HG03575 (cell line): ENCODE data around the gene ATP5IF1.

Experiments used
- ATAC-seq: cut with Tn5 transposase; IDR thresholded peaks from one replicate; pipeline ENCODE4 v1.9.1; 2021; ENCODE audit not compliant: unreplicated experiment, insufficient number of reproducible peaks, low FRiP score; ENCODE audit errors: extremely low read depth

Gene ATP5IF1

DNA sequence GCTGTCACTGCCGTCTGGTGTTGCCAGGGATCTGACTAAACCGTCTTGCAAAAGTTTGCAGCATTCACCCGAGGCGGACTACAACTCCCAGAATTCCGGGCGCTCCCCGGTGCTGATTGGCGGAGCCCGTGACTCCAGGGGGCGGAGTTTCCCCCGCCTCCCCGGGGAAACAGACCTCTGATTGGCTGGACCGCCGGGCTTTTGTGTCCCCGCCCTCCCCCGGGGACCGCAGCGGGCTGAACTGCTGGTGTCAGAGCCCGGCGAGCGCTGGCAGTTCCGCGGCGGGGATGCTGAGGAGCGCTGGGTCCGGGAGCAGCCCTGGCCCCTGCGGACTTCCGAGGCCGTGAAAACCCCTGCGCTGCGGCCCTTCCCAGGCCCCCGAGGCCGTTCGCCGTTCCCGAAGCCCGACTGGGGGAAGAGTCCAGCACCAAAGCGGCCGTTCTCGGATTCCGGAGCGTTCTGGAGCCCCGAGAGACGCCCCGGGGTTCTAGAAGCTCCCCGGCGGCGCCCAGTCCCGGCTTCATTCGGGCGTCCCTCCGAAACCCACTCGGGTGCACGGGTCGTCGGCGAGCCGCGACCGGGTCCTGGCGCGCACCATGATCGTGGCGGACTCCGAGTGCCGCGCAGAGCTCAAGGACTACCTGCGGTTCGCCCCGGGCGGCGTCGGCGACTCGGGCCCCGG lies 23.5 kb downstream of the ATP5IF1 start, which contains the start of gene SESN2:
Gene SESN2, plus strand, starts transcription at position 267 of the 682 bp plus-strand sequence. Its CDS starts 330 bp downstream, at position 597.
- peak; percentile 57 for ATAC-seq

DNA sequence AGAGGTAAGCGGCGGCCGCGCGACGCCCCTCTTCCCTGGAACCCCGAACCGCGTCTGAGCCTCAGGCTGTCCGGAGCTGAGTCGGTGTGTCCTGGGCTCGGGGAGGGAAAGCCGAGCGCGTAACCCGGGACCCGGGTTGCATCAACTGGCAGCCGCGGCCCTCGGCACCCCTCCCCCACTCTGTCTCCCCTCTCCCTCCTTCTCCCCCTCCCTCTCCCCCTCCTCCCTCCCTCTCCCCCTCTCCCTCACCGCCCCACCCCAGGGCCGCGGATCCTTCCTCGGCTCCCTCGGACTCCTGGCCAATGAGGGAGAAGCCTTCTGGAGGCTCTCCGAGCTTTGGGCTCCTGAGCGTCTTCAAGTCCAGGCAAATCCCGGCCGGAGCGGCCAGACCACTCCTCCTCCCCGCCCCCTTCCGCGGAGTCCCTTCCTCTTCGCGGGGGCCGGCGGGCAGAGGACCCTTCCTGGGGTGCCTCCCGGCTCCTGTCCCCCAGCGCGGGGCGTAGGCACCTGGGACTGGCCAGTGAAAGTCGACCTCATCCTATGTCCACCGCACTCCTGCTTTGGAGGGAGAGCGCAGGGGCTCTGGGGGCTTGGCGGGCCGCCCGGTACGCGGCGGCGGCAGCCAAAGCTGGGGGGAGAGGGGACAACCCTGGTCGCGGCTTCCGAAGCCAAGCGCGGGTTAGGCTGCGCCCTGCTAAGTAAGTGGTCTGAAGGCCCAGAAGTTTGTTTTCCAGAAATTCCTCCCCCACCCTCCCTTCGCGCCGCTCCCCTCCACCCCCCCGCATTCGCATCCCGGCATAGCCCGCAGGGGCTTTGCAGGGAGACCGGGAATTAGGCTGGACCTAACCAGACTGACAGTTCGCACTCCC lies 24.2 kb downstream of the ATP5IF1 start:
- ATAC-seq: no peak

DNA sequence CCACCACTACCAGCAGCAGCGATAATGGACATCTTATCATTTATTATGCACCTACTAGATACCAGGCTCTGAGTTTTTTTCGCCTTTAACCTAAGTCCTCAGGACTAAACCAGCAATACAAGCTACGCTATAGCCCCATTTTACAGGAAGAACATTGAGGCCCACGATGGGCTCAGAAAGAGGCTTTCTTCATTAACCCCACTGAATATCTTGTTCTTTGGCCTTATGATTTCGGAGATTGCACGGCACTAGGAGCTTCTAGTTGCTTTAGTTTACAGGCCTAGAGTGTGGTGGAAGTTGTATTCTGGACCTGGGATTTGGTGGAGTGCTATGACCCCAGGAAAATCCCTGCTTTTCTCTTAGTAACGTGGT lies 24.9 kb downstream of the ATP5IF1 start:
- ATAC-seq: no peak

DNA sequence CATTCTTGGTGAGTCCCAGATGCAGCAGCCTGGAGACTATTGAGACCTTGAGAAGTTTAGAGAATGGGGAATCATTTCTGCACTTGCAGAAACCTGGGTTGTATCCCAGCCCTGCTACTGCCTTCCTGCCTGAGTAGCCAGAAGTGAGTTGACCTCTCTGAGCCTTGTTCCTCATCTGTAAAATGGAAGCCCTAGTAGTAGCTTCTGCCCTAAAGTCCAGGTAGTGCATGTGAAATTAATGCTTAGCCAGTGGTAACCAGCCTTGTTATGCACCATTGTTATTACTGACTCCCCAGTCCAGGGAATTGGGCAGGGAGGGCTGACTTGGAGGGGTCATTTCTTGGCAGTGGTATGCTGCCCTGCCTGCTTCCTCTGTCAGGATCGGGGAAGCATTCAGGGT lies 29.0 kb downstream of the ATP5IF1 start:
- no peak for ATAC-seq

DNA sequence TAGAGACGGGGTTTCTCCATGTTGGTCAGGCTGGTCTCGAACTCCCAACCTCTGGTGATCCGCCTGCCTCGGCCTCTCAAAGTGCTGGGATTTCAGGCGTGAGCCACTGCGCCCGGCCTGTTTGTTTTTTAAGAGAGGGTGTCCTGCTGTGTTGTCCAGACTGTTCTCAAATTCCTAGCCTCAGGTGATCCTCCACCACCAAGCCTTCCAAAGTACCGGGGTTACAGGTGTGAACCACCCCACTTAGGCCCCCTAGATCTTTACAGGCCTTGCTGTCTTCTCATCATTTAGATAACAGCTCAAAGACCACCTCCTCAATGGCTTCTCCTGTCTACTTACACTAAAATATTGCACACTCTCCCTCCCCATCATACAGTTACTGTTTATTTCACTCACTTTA lies 29.7 kb downstream of the ATP5IF1 start:
- ATAC-seq: no peak

DNA sequence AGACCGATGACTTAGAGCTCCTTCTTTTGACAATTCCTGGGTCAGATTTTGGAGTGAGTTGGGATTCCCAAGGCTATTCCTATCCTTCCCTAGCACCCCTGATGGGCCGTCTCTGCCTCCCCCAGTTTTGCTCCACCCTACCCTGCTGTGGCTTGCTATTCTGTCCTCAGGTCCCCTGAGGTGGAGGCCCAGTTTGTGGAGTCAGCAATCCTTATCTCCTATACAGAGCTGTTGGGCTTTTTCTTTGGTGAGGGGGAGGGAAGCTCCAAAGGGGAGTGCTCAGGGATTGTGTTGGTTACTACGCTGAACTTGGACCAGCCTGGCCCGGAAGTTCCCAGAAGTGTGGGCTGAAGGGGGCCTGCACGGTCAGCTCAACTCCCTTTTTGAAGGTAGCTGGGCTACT lies 31.0 kb downstream of the ATP5IF1 start:
- no peak for ATAC-seq

DNA sequence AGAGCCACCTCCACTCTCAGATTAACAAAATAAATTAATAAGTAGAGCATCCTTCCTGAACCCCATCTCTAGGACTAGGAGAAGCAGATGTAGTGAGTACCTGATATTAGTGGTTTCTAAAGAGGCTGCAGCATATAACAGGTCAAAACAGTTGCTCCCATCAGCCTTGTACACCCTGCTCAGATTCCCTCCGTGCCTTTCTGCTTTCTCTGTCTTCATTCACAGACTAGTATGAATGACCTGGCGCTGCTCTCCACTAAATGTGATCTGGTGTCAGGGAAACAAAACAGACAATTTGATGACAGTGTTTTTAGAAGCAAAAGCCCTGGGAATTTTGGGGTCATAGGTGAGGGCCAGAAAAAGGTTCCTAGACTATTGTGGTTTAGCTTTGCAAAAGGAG lies 31.7 kb downstream of the ATP5IF1 start:
- ATAC-seq: no peak

DNA sequence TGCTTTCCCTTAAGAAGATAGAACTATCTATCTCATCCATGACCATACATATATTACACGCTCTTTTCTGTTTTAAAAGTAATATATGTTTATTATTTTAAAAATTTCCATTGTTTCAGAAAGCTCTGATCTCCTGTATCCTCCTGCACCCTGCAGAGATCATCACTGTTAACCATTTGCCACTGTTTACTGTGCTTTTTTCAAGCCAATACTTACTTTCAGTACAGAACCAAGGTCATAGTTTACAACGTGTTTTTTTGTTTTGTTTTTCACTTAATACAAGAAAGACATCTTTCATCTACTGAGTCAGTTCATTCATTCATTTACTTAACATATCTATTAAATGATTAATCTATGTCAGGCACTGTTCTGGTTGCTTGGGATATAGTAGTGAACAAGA lies 33.6 kb downstream of the ATP5IF1 start:
- ATAC-seq: no peak

DNA sequence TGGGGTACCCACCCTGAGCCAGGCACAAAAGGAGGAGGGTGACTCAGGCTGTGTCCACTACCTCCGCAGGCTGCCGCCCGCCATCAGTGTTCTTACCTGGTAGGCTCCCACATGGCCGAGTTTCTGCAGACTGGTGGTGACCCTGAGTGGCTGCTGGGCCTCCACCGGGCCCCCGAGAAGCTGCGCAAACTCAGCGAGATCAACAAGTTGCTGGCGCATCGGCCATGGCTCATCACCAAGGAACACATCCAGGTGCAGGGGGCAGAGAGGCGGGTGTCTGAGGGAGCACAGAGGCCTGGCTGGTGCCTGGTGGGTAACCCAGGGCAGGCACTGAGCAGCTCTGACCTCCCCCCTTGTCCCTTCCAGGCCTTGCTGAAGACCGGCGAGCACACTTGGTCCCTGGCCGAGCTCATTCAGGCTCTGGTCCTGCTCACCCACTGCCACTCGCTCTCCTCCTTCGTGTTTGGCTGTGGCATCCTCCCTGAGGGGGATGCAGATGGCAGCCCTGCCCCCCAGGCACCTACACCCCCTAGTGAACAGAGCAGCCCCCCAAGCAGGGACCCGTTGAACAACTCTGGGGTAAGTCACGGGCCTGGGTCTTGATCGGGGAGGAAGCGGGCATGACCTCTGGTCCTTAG lies 36.4 kb downstream of the ATP5IF1 start:
- no peak for ATAC-seq

DNA sequence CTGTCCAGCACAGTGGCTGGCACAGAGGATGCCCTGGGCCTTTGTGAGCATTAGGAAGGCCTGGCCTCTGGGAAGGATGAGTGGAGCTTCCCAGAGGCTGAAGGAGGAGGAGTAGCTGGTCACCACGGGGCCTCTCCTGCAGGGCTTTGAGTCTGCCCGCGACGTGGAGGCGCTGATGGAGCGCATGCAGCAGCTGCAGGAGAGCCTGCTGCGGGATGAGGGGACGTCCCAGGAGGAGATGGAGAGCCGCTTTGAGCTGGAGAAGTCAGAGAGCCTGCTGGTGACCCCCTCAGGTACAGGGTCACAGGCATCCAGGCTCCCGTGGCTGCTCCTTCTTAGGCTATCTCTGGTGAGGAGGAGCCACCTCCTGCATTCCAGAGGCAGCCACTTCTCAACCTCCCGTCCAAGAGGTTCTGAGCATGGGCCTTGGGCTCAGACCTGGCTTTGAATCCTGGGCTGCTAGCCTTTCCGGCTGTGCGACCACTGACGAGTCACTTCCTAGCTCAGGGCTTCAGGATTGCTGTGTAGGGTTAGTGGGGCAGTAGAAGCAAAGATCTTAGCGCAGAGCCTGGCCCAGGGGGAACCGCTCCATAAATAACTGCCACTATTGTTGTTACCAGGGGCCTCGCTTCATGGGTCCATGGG lies 37.4 kb downstream of the ATP5IF1 start:
- ATAC-seq: no peak

DNA sequence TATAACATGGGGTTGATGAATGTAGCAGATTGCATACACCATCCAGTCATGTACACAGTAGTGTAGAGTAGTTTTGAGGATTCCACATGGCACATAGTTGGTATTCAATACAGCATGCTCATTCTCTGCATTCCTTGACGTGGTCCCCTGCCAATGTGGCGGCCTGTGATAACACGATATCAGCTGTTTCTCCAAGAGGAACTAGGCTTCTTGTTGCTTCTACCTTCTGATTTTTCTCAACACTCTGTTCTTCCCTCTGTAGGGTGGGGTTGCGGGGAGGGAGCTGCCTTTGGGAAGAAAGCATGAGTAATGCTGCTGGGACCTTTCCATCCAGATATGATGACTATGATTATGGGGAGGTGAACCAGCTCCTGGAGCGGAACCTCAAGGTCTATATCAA lies 42.8 kb downstream of the ATP5IF1 start:
- no peak for ATAC-seq

DNA sequence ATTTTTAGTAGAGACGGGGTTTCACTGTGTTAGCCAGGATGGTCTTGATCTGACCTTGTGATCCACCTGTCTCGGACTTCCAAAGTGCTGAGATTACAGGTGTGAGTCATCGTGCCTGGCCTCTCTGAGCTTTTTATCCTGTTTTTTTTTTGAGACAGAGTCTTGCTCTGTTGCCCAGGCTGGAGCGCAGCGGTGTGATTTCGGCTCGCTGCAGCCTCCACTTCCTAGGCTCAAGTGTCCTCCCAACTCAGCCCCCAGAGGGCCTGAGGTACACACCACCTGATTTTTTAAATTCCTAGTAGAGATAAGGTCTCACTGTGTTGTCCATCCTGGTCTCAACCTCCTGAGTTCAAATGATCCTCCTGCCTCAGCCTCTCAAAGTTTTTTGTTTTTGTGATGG lies 43.8 kb downstream of the ATP5IF1 start:
- ATAC-seq: no peak

DNA sequence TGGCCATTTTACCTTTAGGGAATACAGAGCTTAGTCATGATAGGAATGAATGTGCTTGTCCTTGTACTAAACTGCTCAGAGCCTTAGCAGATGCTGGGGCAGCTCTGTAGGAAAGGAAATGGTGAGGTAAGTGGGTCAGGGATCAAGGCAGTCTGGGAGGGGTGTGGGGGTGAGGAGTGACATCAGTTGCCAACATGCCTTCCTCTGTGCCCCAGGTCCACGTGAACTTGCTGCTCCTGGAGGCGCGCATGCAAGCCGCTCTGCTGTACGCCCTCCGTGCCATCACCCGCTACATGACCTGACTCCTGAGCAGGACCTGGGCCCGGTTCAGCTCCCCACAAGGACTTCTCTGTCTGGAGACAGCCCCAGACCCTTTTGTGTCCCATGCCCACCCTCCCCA lies 44.6 kb downstream of the ATP5IF1 start:
- no peak for ATAC-seq

DNA sequence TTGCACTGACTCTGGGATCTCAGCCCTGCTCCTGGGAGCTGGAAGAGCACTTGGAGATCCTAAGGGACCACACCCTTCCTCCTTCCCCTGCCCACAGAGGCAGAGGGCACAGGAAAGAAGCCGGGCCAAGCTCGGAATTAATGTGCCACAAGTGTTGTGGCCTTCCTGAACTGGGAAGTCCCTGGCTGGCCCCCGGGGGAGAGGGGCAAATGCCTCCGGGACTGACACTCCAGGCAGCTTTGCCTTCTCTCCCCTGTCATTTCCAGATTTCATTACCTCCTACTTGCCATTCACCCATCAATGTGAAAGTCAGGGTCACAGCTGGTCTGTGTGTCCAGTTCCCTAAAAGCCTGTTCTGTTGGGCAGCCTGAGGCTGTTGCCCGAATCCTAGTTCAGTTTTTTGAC lies 45.1 kb downstream of the ATP5IF1 start:
- ATAC-seq: no peak

DNA sequence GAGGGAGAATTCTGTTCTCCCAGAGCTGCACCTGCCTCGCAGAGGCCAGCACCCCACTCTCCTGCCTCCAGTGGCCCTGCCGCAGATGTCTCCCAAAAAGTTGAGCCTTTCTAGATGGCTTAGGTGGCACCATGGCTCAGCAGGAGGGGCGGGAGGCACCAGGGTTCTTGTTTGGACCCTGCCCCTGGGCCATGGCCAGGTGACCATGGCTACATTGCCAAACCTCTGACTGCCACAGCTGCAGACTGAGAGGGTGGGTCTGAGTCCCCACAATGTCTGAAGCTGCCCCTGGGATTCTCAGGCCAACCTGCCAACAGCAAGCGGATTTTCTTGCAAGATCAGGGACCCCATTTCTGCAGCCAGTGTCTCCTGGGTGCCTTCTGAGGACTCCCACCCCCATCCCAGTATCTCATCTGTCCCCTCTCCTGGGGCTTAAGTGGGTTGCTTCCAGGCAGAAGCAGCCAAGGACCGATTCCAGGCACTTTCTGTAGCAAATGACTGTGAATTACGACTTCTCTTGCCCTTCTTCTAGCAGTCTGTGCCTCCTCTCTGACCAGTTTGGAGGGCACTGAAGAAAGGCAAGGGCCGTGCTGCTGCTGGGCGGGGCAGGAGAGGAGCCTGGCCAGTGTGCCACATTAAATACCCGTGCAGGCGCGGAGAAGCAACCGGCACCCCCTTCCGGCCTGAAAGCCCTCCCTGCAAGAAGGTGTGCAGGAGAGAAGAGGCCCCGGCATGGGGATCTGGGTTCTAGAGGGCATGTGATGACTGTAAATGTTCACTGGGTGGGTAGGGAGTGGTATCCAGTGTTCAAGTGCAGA lies 45.9 kb downstream of the ATP5IF1 start:
- ATAC-seq: no peak

DNA sequence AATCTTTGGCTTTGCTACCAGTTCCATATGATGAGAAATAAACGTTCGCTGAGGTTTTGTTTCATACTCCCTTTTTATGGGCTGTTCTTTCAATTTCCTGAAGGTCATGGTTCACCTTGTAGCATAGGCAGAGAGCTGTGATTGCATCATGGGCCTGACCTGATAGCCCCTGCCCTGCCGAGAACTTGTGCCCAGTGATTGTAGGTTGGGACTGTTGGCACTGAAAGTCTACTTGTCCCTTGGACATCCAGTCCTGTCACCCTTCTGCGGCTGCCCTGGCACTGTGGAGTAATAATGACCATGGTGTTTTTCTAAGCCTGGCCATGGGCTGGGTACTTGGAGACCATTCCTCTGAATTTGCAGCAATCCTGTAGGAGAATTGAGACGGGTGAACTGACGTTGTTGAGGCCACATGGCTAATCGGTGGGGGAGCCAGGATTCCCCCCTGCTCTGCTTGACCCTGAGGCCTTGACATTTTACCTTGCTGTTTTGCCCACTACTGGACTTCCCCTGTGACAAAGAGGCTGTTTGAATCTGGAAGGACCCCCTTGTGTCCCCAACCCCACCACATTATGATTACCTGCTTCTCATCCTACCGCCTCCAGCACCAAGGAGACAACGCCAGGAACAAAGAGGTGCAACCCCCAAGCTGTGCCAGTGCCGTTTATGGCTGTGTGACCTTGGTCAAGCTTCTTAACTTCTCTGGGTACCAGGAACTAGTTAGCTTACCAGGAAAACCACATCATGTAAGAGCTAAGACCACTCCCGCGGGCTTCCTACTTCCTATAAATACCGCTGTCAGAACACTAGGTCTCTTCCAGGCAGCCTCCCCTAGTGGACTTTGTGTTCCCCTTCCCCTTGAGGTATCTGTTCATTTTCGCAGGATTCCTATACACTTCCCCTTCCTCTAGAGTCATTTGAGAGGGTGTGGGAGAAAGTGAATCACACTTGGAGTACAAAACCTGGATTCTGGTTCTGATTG lies 46.8 kb downstream of the ATP5IF1 start:
- no peak for ATAC-seq

DNA sequence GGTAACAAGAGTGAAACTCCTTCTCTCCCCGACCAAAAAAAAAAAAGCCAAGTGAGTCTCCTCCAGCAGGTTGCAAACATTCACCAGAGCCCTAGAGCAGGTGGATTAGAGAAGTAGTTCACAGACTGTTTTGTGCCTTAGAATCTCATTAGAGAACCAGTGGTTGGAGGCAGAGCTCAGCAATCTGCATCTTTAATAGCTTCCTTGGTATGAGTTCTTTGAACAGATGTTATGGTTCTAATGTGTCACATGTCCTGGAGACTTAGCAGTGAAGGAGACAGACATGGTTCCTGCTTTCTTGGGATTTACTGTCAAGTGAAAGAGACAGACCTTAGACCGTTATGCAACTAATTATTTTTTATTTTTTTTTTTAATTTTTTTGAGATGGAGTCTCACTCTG lies 50.2 kb downstream of the ATP5IF1 start:
- no peak for ATAC-seq
